ENCODE data around the gene DOK7.

DNA sequence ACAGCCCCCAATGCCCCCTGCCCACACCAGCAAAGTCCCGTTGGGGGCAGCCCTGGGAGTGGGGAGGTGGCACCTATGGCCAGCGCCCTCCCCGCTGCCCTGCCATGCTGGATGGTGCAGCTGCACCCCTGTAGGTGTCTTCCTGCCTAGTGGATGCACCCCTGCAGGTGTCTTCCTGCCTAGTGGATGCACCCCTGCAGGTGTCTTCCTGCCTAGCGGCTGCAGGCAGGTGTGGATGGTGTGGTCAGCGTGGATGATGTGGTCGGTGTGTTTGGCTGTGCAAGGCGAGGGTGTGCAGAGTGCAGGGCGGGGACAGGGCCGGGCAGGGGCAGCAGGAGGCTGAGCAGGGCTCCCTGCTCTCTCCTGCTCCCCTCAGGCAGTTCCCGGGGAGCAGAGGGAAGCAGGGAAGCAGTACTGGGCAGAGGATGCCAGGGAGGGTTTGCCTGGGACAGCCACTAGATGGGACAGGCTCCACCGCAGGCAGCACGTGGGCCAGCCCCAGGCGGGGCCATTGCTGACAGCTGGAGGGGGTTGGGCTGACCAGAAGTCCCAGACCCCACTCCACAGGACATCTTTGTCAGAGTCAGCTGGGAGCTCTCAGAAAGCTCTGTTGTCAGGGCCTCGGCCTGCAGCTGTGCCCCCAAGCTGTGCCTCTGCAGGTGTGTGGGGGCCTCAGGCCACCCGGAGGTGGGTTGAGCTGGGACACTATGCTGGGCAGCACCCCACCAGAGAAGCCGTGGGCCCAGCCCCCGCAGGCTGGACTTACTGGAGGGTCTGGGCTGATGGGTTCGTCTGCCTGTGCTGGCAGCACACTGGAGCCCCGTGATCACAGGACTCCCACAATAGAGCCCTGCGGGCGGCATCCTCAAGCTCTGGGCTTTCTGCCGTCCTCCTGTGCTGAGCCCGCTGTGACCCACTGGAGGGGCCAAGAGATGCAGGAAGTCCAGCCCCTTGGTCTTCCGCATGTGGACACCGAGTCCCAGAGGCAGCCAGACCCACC, 23.7 kb downstream of the DOK7 start:
- TF ChIP-seq, protein P1, sequence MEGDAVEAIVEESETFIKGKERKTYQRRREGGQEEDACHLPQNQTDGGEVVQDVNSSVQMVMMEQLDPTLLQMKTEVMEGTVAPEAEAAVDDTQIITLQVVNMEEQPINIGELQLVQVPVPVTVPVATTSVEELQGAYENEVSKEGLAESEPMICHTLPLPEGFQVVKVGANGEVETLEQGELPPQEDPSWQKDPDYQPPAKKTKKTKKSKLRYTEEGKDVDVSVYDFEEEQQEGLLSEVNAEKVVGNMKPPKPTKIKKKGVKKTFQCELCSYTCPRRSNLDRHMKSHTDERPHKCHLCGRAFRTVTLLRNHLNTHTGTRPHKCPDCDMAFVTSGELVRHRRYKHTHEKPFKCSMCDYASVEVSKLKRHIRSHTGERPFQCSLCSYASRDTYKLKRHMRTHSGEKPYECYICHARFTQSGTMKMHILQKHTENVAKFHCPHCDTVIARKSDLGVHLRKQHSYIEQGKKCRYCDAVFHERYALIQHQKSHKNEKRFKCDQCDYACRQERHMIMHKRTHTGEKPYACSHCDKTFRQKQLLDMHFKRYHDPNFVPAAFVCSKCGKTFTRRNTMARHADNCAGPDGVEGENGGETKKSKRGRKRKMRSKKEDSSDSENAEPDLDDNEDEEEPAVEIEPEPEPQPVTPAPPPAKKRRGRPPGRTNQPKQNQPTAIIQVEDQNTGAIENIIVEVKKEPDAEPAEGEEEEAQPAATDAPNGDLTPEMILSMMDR (IDR thresholded peaks at IDR 0.05), result no peak
- TF ChIP-seq POLR2A (IDR thresholded peaks at IDR 0.05), result no peak

Data from Peyer's patch (tissue), 4 donors.